OCI-LY7 (cell line): Measurements from ENCODE around the gene NLRX1. TPM values are rescaled to one million over a fixed set of nuclear protein-coding genes. Genes with fewer than 3 reads are reported as not detected.

Experiments
- BruUV-seq: library from RNA; stranded (reverse); fragments of 400-500 nt; replicated peaks from 2 replicates; lab custom pipeline; 2021; lab: Mats Ljungman, UMichigan
- CTCF ChIA-PET: fragments of 300-600 bp; sonication (Branson Sonifier 250); formaldehyde crosslinking; loops from one replicate; lab custom pipeline; 2022; ENCODE audit warnings: antibody characterized with exemption; ENCODE audit not compliant: unreplicated experiment; lab: Charles Lee
- POLR2A ChIA-PET: fragments of 300-600 bp; sonication (Branson Sonifier 250); formaldehyde crosslinking; loops from one replicate; lab custom pipeline; 2022; ENCODE audit warnings: antibody characterized with exemption; lab: Charles Lee
- DNase-seq: peaks from one replicate; pipeline ENCODE4 v3.0.0-alpha.2; 2015; ENCODE audit warnings: low spot score
- H2AFZ ChIP-seq: fragments of 200-600 bp; sonication (generic), shearing (Covaris generic); 2 replicates; pipeline ENCODE4 v1.6.1; 2014; ENCODE audit warnings: mild to moderate bottlenecking, antibody characterized with exemption, low read length, moderate library complexity
- H3K27ac ChIP-seq: fragments of 200-600 bp; sonication (generic); 2 replicates; pipeline ENCODE4 v1.5.1; 2014; ENCODE audit warnings: mixed run types, low read depth, mild to moderate bottlenecking, moderate library complexity, low read length, inconsistent platforms; ENCODE audit not compliant: poor library complexity, severe bottlenecking
- H3K36me3 ChIP-seq: fragments of 200-600 bp; sonication (generic); 2 replicates; pipeline ENCODE4 v1.6.1; 2014; ENCODE audit warnings: mild to moderate bottlenecking, antibody characterized with exemption, low read length, moderate library complexity, mixed read lengths; ENCODE audit not compliant: insufficient read depth
- H3K4me1 ChIP-seq: fragments of 200-600 bp; sonication (generic); 2 replicates; pipeline ENCODE4 v1.5.1; 2014; ENCODE audit warnings: mild to moderate bottlenecking, low read length; ENCODE audit not compliant: insufficient read depth, poor library complexity, severe bottlenecking
- H3K4me2 ChIP-seq: fragments of 200-600 bp; sonication (generic); 2 replicates; pipeline ENCODE4 v1.6.1; 2014; ENCODE audit warnings: mild to moderate bottlenecking, low read length
- H3K4me3 ChIP-seq: fragments of 200-600 bp; sonication (generic); 2 replicates; pipeline ENCODE4 v1.5.1; 2014; ENCODE audit warnings: mild to moderate bottlenecking, low read depth, low read length; ENCODE audit not compliant: poor library complexity, severe bottlenecking
- H3K79me2 ChIP-seq: fragments of 200-600 bp; sonication (generic); 2 replicates; pipeline ENCODE4 v1.6.1; 2016; ENCODE audit warnings: low read depth, mild to moderate bottlenecking, low read length, moderate library complexity, mixed read lengths; ENCODE audit not compliant: insufficient read depth
- H3K9me2 ChIP-seq: fragments of 200-600 bp; sonication (generic); 2 replicates; pipeline ENCODE4 v1.6.1; 2016; ENCODE audit warnings: mild to moderate bottlenecking, low read length, mixed read lengths; ENCODE audit not compliant: insufficient read depth
- H3K9me3 ChIP-seq: fragments of 200-600 bp; sonication (generic); 2 replicates; pipeline ENCODE4 v1.6.1; 2014; ENCODE audit warnings: mild to moderate bottlenecking, mixed run types, low read length, mixed read lengths
- H4K20me1 ChIP-seq: fragments of 200-600 bp; sonication (generic); 2 replicates; pipeline ENCODE4 v1.6.1; 2014; ENCODE audit warnings: mild to moderate bottlenecking, antibody characterized with exemption, low read length, moderate library complexity, mixed read lengths; ENCODE audit not compliant: insufficient read depth
- CTCF ChIP-seq: fragments of 200-600 bp; sonication (generic); conservative IDR thresholded peaks from 2 replicates; pipeline ENCODE4 v1.5.1; 2014; ENCODE audit warnings: mild to moderate bottlenecking, antibody characterized with exemption, low read length, moderate library complexity, mixed read lengths
- EZH2phosphoT487 ChIP-seq: fragments of 200-600 bp; sonication (generic); IDR thresholded peaks from 2 replicates; pipeline ENCODE4 v1.6.1; 2018; ENCODE audit warnings: low read depth, borderline replicate concordance, mild to moderate bottlenecking, mixed run types, antibody characterized with exemption, low read length, moderate library complexity, mixed read lengths
- intact Hi-C: fragments of 100-400 bp; cut with micrococcal nuclease; formaldehyde crosslinking; loops from one replicate; pipeline ENCODE4 v1.10.0; 2022; ENCODE audit not compliant: unreplicated experiment
- total RNA-seq, 2 experiments: library from RNA; depleted of rRNA in 1 of 2; stranded (reverse); fragments of >200 nt in 1 of 2; shearing (Covaris generic) in 1 of 2; gene quantifications; 2 replicates each; pipeline ENCODE4 v1.2.3, GENCODE V29; 2014 to 2022

NLRX1 gene
- total RNA-seq, 2 experiments from 2014 or later = 2.1 to 8.8 TPM

- Histone ChIP-seq H3K9me2 (no peaks in the 10 kb centered on the region), H3K4me3 (peak within 1 kb of the TSS; percentile 100), H4K20me1 (no peaks in the 10 kb centered on the region; the same call in 1 of the 2 replicates), H3K9me3 (no peaks in the 10 kb centered on the region), H3K4me2 (peak within 1 kb of the TSS; percentile 83), H3K4me1 (peaks cover 31% of the 10 kb centered on the region), H3K27ac (peak within 1 kb of the TSS; percentile 78), H3K79me2 (peaks cover 41% of the 10 kb centered on the region), H3K36me3 (peaks cover 10% of the 10 kb centered on the region), H2AFZ (peak within 1 kb of the TSS; percentile 97)
- CTCF ChIA-PET = interaction anchor here (0.6 to 1.5 kb wide), 5 partner anchors 9 to 168 kb away, joined by 3 to 24 read pairs (median 5); no protein-coding TSS in a partner anchor
- POLR2A ChIA-PET = interaction anchor here (0.7 to 1.7 kb wide), 15 partner anchors 9 to 107 kb away, joined by 3 to 18 read pairs (median 3); partner anchors contain the start of gene HINFP
- intact Hi-C loops = loop anchor here (1.0 to 2.0 kb wide), 4 partner anchors 38 to 117 kb away; no protein-coding TSS in a partner anchor
- peak; percentile 92 for DNase-seq
- peak; percentile 89 for TF ChIP-seq CTCF
- no peak for TF ChIP-seq EZH2phosphoT487
- no TSS peak for BruUV-seq
These were observed 37.3 kb downstream of the NLRX1 start, which contains the start of gene CBL for GRCh38 chr11:119205574-119206510. Gene CBL, plus strand, starts transcription at chr11:119206339. Its CDS starts 79 bp downstream, at chr11:119206418.

GRCh38 chr11:119206511-119207414, 38.2 kb downstream of the NLRX1 start:
- Histone ChIP-seq H3K79me2 (peaks cover 50% of the 10 kb centered on the region), H4K20me1 (no peaks in the 10 kb centered on the region; the same call in 1 of the 2 replicates), H3K4me1 (peaks cover 35% of the 10 kb centered on the region), H3K9me2 (no peaks in the 10 kb centered on the region), H3K4me2 (peak overlapping the region; percentile 83), H3K9me3 (no peaks in the 10 kb centered on the region), H2AFZ (peak overlapping the region; percentile 97), H3K27ac (peak overlapping the region; percentile 78), H3K36me3 (peaks cover 10% of the 10 kb centered on the region), H3K4me3 (peak overlapping the region; percentile 100)
- CTCF ChIA-PET = interaction anchor here (0.5 to 1.5 kb wide), 4 partner anchors 38 to 167 kb away, joined by 3 to 24 read pairs (median 6); no protein-coding TSS in a partner anchor
- BruUV-seq = no TSS peak
- DNase-seq = peak; percentile 54
- POLR2A ChIA-PET = interaction anchor here (0.6 to 1.7 kb wide), 17 partner anchors 8 to 108 kb away, joined by 3 to 18 read pairs (median 4); partner anchors contain the start of gene HINFP
- TF ChIP-seq CTCF = no peak
- no peak for TF ChIP-seq EZH2phosphoT487
- intact Hi-C loops = loop anchor here (1.0 kb wide), 2 partner anchors 38 to 78 kb away; no protein-coding TSS in a partner anchor
